ENCODE measurements around the gene TMEM62. TPM values are rescaled to one million over a fixed set of nuclear protein-coding genes. Genes with fewer than 3 reads are reported as not detected.
"Not testable (repeated sequence)": the region's sequence is repeated elsewhere in the genome, so short reads cannot be mapped to it uniquely, and the experiment has no call there.

The TMEM62 gene
- polyA plus RNA-seq, 1 donor (not counting 4 experiments of a cell fraction or from before 2014, with no cell fraction given) = 5.5 TPM

DNA sequence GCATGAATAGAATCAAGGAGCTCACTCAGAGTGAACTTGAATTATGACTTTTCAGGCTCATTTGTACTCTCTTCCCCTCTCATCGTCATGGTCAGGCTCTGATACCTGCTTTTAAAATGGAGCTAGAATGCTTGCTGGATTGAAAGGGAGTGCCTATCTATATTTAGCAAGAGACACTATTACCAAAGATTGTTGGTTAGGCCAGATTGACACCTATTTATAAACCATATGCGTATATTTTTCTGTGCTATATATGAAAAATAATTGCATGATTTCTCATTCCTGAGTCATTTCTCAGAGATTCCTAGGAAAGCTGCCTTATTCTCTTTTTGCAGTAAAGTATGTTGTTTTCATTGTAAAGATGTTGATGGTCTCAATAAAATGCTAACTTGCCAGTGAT lies 61.4 kb downstream of the TMEM62 start:
- TF ChIP-seq EZH2 (IDR thresholded peaks at IDR 0.05; ENCODE audit: low read length) = no peak
- TF ChIP-seq, protein P1, sequence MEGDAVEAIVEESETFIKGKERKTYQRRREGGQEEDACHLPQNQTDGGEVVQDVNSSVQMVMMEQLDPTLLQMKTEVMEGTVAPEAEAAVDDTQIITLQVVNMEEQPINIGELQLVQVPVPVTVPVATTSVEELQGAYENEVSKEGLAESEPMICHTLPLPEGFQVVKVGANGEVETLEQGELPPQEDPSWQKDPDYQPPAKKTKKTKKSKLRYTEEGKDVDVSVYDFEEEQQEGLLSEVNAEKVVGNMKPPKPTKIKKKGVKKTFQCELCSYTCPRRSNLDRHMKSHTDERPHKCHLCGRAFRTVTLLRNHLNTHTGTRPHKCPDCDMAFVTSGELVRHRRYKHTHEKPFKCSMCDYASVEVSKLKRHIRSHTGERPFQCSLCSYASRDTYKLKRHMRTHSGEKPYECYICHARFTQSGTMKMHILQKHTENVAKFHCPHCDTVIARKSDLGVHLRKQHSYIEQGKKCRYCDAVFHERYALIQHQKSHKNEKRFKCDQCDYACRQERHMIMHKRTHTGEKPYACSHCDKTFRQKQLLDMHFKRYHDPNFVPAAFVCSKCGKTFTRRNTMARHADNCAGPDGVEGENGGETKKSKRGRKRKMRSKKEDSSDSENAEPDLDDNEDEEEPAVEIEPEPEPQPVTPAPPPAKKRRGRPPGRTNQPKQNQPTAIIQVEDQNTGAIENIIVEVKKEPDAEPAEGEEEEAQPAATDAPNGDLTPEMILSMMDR (optimal IDR thresholded peaks at IDR 0.05 in 1 of 3, IDR thresholded peaks at IDR 0.05 in 1 of 3, conservative IDR thresholded peaks at IDR 0.05 in 1 of 3; ENCODE audit: extremely low read depth in 1 of 3, insufficient read depth in 2 of 3, low read length in 3 of 3) = no peak
- Histone ChIP-seq H3K79me2 (ENCODE audit: control insufficient read depth, insufficient read depth, low read length) (no peaks in the 10 kb centered on the region), H3K9me3 (ENCODE audit: control insufficient read depth, low read depth, low read length) (no peaks in the 10 kb centered on the region), H3K9ac (ENCODE audit: control insufficient read depth, extremely low read depth, insufficient read depth, low read length) (no peak overlapping the region), H3K9me1 (ENCODE audit: control insufficient read depth, extremely low read depth, insufficient read depth, low read length) (no peaks in the 10 kb centered on the region), H3K27me3 (ENCODE audit: control insufficient read depth, extremely low read depth, insufficient read depth, low read length) (no peaks in the 10 kb centered on the region), H3K27ac (ENCODE audit: control insufficient read depth, insufficient read depth, low read length) (no peak overlapping the region), H4K20me1 (ENCODE audit: control insufficient read depth, extremely low read depth, insufficient read depth, low read length) (no peaks in the 10 kb centered on the region), H3K4me2 (ENCODE audit: control insufficient read depth, extremely low read depth, insufficient read depth, low read depth, low read length) (no peak overlapping the region), H3K4me1 (ENCODE audit: control insufficient read depth, extremely low read depth, insufficient read depth, low read length) (no peaks in the 10 kb centered on the region), H3K36me3 (ENCODE audit: control insufficient read depth in 2 of 2, extremely low read depth in 1 of 2, insufficient read depth in 2 of 2, low read length in 2 of 2) (peaks cover 16 to 27% of the 10 kb centered on the region in 2 experiments), H2AFZ (ENCODE audit: control insufficient read depth, low read length) (no peak overlapping the region), H3K4me3 (ENCODE audit: control insufficient read depth in 2 of 3, extremely low read depth in 1 of 3, insufficient read depth in 2 of 3, low read depth in 1 of 3, low read length in 3 of 3) (no peak overlapping the region)
- dilution Hi-C loops (cut with MboI; ENCODE audit: extremely low pct_ligation_motif_present, low sequenced_read_pairs) = loop anchor here (10.0 kb wide), 1 partner anchor 90 kb away; no protein-coding TSS in a partner anchor
- FAIRE-seq = no peak
- no peak for DNase-seq (ENCODE audit: low read depth, low spot score)

DNA sequence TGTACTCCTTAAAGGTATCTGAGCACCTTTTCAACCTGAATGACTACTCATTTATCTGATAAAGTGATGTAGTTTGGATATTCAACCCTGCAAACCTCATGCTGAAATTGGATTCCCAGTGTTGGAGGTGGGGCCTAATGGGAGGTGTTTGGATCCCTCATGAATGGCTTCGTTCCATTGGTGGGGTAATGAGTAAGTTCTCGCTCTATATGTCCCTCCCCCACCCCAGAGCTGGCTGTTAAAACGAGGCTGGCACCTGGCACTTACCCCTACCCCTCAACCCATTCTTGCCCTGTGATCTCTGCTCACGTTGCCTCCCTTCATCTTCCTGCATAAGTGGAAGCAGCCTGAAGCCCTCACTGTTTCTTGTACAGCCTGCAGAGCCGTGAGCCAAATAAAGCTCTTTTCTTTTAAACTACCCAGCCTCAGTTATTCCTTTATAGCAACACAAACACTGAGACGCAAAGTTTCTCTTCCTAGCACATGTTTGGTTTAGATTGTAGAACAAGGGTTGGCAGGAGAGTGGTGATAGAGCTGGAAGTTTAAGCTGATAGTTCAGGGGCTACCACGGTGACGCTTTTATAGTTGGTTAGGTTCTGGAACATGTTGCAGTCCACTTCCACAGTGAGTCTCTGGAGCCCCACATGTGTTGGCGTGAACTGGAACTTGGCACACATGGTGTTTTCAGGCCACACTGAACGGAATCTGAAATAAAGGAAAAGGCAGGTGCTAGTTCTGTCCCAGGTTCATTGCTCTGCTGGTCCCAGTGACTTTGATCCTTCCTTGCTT lies 63.6 kb downstream of the TMEM62 start:
- H3K27ac ChIP-seq (ENCODE audit: control insufficient read depth, insufficient read depth, low read length) = no peak overlapping the region
- no peaks in the 10 kb centered on the region for H3K27me3 ChIP-seq (ENCODE audit: control insufficient read depth, extremely low read depth, insufficient read depth, low read length)
- H3K36me3 ChIP-seq (ENCODE audit: control insufficient read depth in 2 of 2, extremely low read depth in 1 of 2, insufficient read depth in 2 of 2, low read length in 2 of 2) = peaks cover 9 to 17% of the 10 kb centered on the region in 2 experiments
- no peaks in the 10 kb centered on the region for H3K79me2 ChIP-seq (ENCODE audit: control insufficient read depth, insufficient read depth, low read length)
- H3K9ac ChIP-seq (ENCODE audit: control insufficient read depth, extremely low read depth, insufficient read depth, low read length) = no peak overlapping the region
- H4K20me1 ChIP-seq (ENCODE audit: control insufficient read depth, extremely low read depth, insufficient read depth, low read length) = no peaks in the 10 kb centered on the region
- no peak overlapping the region for H2AFZ ChIP-seq (ENCODE audit: control insufficient read depth, low read length)
- dilution Hi-C loops (cut with MboI; ENCODE audit: extremely low pct_ligation_motif_present, low sequenced_read_pairs) = loop anchor here (10.0 kb wide), 1 partner anchor 88 kb away; no protein-coding TSS in a partner anchor
- no peak overlapping the region for H3K4me2 ChIP-seq (ENCODE audit: control insufficient read depth, extremely low read depth, insufficient read depth, low read depth, low read length)
- DNase-seq (ENCODE audit: low read depth, low spot score) = no peak
- H3K9me1 ChIP-seq (ENCODE audit: control insufficient read depth, extremely low read depth, insufficient read depth, low read length) = no peaks in the 10 kb centered on the region
- no peak for TF ChIP-seq EZH2 (IDR thresholded peaks at IDR 0.05; ENCODE audit: low read length)
- TF ChIP-seq, protein P1 (optimal IDR thresholded peaks at IDR 0.05 in 1 of 3, IDR thresholded peaks at IDR 0.05 in 1 of 3, conservative IDR thresholded peaks at IDR 0.05 in 1 of 3; ENCODE audit: extremely low read depth in 1 of 3, insufficient read depth in 2 of 3, low read length in 3 of 3) = no peak
- FAIRE-seq = no peak
- H3K4me3 ChIP-seq (ENCODE audit: control insufficient read depth in 2 of 3, extremely low read depth in 1 of 3, insufficient read depth in 2 of 3, low read depth in 1 of 3, low read length in 3 of 3) = no peak overlapping the region
- no peaks in the 10 kb centered on the region for H3K4me1 ChIP-seq (ENCODE audit: control insufficient read depth, extremely low read depth, insufficient read depth, low read length)
- no peaks in the 10 kb centered on the region for H3K9me3 ChIP-seq (ENCODE audit: control insufficient read depth, low read depth, low read length)

DNA sequence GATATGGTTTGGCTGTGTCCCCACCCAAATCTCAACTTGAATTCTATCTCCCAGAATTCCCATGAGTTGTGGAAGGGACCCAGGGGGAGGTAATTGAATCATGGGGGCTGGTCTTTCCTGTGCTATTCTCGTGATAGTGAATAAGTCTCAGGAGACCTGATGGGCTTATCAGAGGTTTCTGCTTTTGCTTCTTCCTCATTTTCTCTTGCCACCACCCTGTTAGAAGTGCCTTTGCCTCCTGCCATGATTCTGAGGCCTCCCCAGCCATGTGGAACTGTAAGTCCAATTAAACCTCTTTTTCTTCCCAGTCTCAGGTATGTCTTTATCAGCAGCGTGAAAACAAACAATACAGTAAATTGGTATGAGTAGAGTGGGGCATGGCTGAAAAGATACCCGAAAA lies 64.4 kb downstream of the TMEM62 start:
- DNase-seq (ENCODE audit: low read depth, low spot score); FAIRE-seq; H3K27me3 ChIP-seq (ENCODE audit: control insufficient read depth, extremely low read depth, insufficient read depth, low read length); H3K27ac ChIP-seq (ENCODE audit: control insufficient read depth, insufficient read depth, low read length); H3K4me3 ChIP-seq (ENCODE audit: control insufficient read depth in 2 of 3, extremely low read depth in 1 of 3, insufficient read depth in 2 of 3, low read depth in 1 of 3, low read length in 3 of 3); H2AFZ ChIP-seq (ENCODE audit: control insufficient read depth, low read length); H3K9ac ChIP-seq (ENCODE audit: control insufficient read depth, extremely low read depth, insufficient read depth, low read length); H3K9me1 ChIP-seq (ENCODE audit: control insufficient read depth, extremely low read depth, insufficient read depth, low read length); H3K4me2 ChIP-seq (ENCODE audit: control insufficient read depth, extremely low read depth, insufficient read depth, low read depth, low read length); H3K9me3 ChIP-seq (ENCODE audit: control insufficient read depth, low read depth, low read length); H3K4me1 ChIP-seq (ENCODE audit: control insufficient read depth, extremely low read depth, insufficient read depth, low read length); H4K20me1 ChIP-seq (ENCODE audit: control insufficient read depth, extremely low read depth, insufficient read depth, low read length); H3K79me2 ChIP-seq (ENCODE audit: control insufficient read depth, insufficient read depth, low read length): not testable (repeated sequence)
- dilution Hi-C loops (cut with MboI; ENCODE audit: extremely low pct_ligation_motif_present, low sequenced_read_pairs) = loop anchor here (10.0 kb wide), 1 partner anchor 87 kb away; no protein-coding TSS in a partner anchor
- peaks cover 9 to 14% of the 10 kb centered on the region in 2 experiments for H3K36me3 ChIP-seq (ENCODE audit: control insufficient read depth in 2 of 2, extremely low read depth in 1 of 2, insufficient read depth in 2 of 2, low read length in 2 of 2)
